HepG2 (cell line): ENCODE measurements around the gene DSG2. TPM values are rescaled to one million over a fixed set of nuclear protein-coding genes. Genes with fewer than 3 reads are reported as not detected.

Source experiments
- AFF4 ChIP-seq: sonication (generic); formaldehyde crosslinking; IDR thresholded peaks from 2 replicates; pipeline ENCODE4 v1.4.0; 2020; ENCODE audit warnings: missing genetic modification reagents
- CEBPG ChIP-seq: IDR thresholded peaks from 2 replicates; pipeline ENCODE4 v1.6.1; 2016
- ETV5 ChIP-seq: IDR thresholded peaks from 2 replicates; pipeline ENCODE4 v1.6.1; 2018; ENCODE audit warnings: missing biosample characterization, missing genetic modification reagents, inconsistent platforms, borderline replicate concordance
- ETV6 ChIP-seq: sonication (generic); formaldehyde crosslinking; conservative IDR thresholded peaks from 2 replicates; pipeline ENCODE4 v1.4.0; 2020; ENCODE audit warnings: missing genetic modification reagents
- HNRNPK ChIP-seq: fragments of 200-400 bp; formaldehyde crosslinking; IDR thresholded peaks from 2 replicates; pipeline ENCODE4 v1.6.1; 2018; ENCODE audit warnings: low read length, low read depth, moderate library complexity, mild to moderate bottlenecking; ENCODE audit not compliant: poor library complexity, severe bottlenecking
- PAWR ChIP-seq: sonication (generic); formaldehyde crosslinking; IDR thresholded peaks from 2 replicates; pipeline ENCODE4 v1.4.0; 2020; ENCODE audit warnings: missing genetic modification reagents, mild to moderate bottlenecking, borderline replicate concordance
- SYNCRIP ChIP-seq: fragments of 200-400 bp; formaldehyde crosslinking; IDR thresholded peaks from 2 replicates; pipeline ENCODE4 v1.6.1; 2018; ENCODE audit warnings: mild to moderate bottlenecking, low read depth, low read length; ENCODE audit not compliant: insufficient read depth
- TBX3 ChIP-seq: fragments of 450-650 bp; IDR thresholded peaks from 2 replicates; pipeline ENCODE4 v1.6.1; 2017; ENCODE audit warnings: antibody characterized with exemption, mild to moderate bottlenecking, inconsistent platforms, borderline replicate concordance
- ZNF138 ChIP-seq: sonication (generic); formaldehyde crosslinking; IDR thresholded peaks from 2 replicates; pipeline ENCODE4 v1.5.0; 2020; ENCODE audit warnings: mild to moderate bottlenecking, low read depth, missing genetic modification reagents
- ZNF326 ChIP-seq: sonication (generic); formaldehyde crosslinking; IDR thresholded peaks from 2 replicates; pipeline ENCODE4 v1.4.0; 2020; ENCODE audit warnings: missing genetic modification reagents, borderline replicate concordance
- ZNF512 ChIP-seq: sonication (generic); formaldehyde crosslinking; IDR thresholded peaks from 2 replicates; pipeline ENCODE4 v1.4.0; 2020; ENCODE audit warnings: mild to moderate bottlenecking, missing genetic modification reagents
- ZNF724P ChIP-seq: sonication (generic); formaldehyde crosslinking; IDR thresholded peaks from 2 replicates; pipeline ENCODE4 v1.8.0; 2022; ENCODE audit warnings: missing genetic modification reagents, borderline replicate concordance
- polyA plus RNA-seq, 8 experiments: library from polyadenylated mRNA; depleted of rRNA in 3 of 8; stranded (reverse) in 7 of 8; unstranded in 1 of 8; fragments of >200 nt; fragmentation: Illumina TruSeq in 4 of 8; extraction: Trizol in 4 of 8; gene quantifications; 2 replicates each; pipeline versions ENCODE4 v1.2.1 to v1.2.3, GENCODE V29; 2011 to 2016; ENCODE audit warnings: low read depth in 4 of 8, missing spikeins in 1 of 8, mixed read lengths in 1 of 8; ENCODE audit not compliant: insufficient read depth in 1 of 8
- total RNA-seq, 5 experiments: library from RNA; depleted of rRNA; stranded (reverse); fragments of >200 nt; fragmentation: Illumina TruSeq; extraction: Trizol; gene quantifications; 2 replicates each; pipeline ENCODE4 v1.2.3, GENCODE V29; 2016; ENCODE audit warnings: low read depth in 1 of 5
- TF ChIP-seq, protein P1 (sequence below): sonication (generic); formaldehyde crosslinking; IDR thresholded peaks from 2 replicates; pipeline ENCODE4 v1.4.0; 2020; ENCODE audit warnings: missing genetic modification reagents
- TF ChIP-seq, protein P2 (sequence below): sonication (generic); formaldehyde crosslinking; IDR thresholded peaks from 2 replicates; pipeline ENCODE4 v1.8.0; 2023; ENCODE audit warnings: mild to moderate bottlenecking, missing genetic modification reagents
- TF ChIP-seq, protein P3 (sequence below): sonication (generic); formaldehyde crosslinking; IDR thresholded peaks from 2 replicates; pipeline ENCODE4 v1.4.0; 2020; ENCODE audit warnings: missing genetic modification reagents, mild to moderate bottlenecking, borderline replicate concordance
- TF ChIP-seq, protein P4 (sequence below): sonication (generic); formaldehyde crosslinking; IDR thresholded peaks from 2 replicates; pipeline ENCODE4 v1.8.1; 2023; ENCODE audit warnings: mild to moderate bottlenecking, missing genetic modification reagents, borderline replicate concordance

DSG2 gene
- total and polyA plus RNA-seq, 2 of the 13 experiments (the other 11 are each of a cell fraction or from before 2014, with no cell fraction given): 23.3 to 66.7 TPM

GRCh38 chr18:31591628-31592027, 93.7 kb downstream of the DSG2 start, which contains the start of gene TTR (continued):
- TF ChIP-seq, protein P1, sequence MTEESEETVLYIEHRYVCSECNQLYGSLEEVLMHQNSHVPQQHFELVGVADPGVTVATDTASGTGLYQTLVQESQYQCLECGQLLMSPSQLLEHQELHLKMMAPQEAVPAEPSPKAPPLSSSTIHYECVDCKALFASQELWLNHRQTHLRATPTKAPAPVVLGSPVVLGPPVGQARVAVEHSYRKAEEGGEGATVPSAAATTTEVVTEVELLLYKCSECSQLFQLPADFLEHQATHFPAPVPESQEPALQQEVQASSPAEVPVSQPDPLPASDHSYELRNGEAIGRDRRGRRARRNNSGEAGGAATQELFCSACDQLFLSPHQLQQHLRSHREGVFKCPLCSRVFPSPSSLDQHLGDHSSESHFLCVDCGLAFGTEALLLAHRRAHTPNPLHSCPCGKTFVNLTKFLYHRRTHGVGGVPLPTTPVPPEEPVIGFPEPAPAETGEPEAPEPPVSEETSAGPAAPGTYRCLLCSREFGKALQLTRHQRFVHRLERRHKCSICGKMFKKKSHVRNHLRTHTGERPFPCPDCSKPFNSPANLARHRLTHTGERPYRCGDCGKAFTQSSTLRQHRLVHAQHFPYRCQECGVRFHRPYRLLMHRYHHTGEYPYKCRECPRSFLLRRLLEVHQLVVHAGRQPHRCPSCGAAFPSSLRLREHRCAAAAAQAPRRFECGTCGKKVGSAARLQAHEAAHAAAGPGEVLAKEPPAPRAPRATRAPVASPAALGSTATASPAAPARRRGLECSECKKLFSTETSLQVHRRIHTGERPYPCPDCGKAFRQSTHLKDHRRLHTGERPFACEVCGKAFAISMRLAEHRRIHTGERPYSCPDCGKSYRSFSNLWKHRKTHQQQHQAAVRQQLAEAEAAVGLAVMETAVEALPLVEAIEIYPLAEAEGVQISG (CRISPR knock-in tag): peak; percentile 55
- no peak; the same call in 1 of the 2 replicates for TF ChIP-seq ETV5 (CRISPR knock-in tag)
- TF ChIP-seq HNRNPK: no peak
- TF ChIP-seq AFF4 (CRISPR knock-in tag): 0 out of 2 replicates have a peak, but pooled peaks have one; percentile 55
- TF ChIP-seq ZNF138 (CRISPR knock-in tag): no peak
- TF ChIP-seq, protein P2, sequence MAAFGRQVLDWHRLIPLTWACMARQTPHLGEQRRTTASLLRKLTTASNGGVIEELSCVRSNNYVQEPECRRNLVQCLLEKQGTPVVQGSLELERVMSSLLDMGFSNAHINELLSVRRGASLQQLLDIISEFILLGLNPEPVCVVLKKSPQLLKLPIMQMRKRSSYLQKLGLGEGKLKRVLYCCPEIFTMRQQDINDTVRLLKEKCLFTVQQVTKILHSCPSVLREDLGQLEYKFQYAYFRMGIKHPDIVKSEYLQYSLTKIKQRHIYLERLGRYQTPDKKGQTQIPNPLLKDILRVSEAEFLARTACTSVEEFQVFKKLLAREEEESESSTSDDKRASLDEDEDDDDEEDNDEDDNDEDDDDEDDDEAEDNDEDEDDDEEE (CRISPR knock-in tag): no peak
- no peak for TF ChIP-seq ZNF724P (CRISPR knock-in tag)
- TF ChIP-seq ZNF326 (CRISPR knock-in tag): no peak
- TF ChIP-seq, protein P3, sequence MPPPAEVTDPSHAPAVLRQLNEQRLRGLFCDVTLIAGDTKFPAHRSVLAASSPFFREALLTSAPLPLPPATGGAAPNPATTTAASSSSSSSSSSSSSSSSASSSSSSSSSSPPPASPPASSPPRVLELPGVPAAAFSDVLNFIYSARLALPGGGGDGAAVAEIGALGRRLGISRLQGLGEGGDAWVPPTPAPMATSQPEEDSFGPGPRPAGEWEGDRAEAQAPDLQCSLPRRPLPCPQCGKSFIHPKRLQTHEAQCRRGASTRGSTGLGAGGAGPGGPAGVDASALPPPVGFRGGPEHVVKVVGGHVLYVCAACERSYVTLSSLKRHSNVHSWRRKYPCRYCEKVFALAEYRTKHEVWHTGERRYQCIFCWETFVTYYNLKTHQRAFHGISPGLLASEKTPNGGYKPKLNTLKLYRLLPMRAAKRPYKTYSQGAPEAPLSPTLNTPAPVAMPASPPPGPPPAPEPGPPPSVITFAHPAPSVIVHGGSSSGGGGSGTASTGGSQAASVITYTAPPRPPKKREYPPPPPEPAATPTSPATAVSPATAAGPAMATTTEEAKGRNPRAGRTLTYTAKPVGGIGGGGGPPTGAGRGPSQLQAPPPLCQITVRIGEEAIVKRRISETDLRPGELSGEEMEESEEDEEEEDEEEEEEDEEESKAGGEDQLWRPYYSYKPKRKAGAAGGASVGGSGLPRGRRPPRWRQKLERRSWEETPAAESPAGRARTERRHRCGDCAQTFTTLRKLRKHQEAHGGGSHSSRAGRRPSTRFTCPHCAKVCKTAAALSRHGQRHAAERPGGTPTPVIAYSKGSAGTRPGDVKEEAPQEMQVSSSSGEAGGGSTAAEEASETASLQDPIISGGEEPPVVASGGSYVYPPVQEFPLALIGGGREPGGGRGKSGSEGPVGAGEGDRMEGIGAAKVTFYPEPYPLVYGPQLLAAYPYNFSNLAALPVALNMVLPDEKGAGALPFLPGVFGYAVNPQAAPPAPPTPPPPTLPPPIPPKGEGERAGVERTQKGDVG (CRISPR knock-in tag): no peak
- no peak for TF ChIP-seq ZNF512 (CRISPR knock-in tag)
- TF ChIP-seq TBX3: 0 out of 2 replicates have a peak, but pooled peaks have one; percentile 13
- TF ChIP-seq, protein P4, sequence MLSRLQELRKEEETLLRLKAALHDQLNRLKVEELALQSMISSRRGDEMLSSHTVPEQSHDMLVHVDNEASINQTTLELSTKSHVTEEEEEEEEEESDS (CRISPR knock-in tag): no peak
- peak; percentile 48 for TF ChIP-seq CEBPG (CRISPR knock-in tag)
- TF ChIP-seq PAWR (CRISPR knock-in tag): no peak
- TF ChIP-seq ETV6 (CRISPR knock-in tag): no peak
- no peak for TF ChIP-seq SYNCRIP
